NCI-H2196 treated with DMSO at 0.1 percent for 48 hours (cell line): ENCODE results near the gene CDADC1.
"Not testable (repeated sequence)": the region's sequence is repeated elsewhere in the genome, so short reads cannot be mapped to it uniquely, and the experiment has no call there.

ENCODE experiments used
- DNase-seq: peaks from one replicate; lab custom pipeline; 2025; ENCODE audit not compliant: unreplicated experiment; lab: John Stamatoyannopoulos, UW

The CDADC1 gene

DNA sequence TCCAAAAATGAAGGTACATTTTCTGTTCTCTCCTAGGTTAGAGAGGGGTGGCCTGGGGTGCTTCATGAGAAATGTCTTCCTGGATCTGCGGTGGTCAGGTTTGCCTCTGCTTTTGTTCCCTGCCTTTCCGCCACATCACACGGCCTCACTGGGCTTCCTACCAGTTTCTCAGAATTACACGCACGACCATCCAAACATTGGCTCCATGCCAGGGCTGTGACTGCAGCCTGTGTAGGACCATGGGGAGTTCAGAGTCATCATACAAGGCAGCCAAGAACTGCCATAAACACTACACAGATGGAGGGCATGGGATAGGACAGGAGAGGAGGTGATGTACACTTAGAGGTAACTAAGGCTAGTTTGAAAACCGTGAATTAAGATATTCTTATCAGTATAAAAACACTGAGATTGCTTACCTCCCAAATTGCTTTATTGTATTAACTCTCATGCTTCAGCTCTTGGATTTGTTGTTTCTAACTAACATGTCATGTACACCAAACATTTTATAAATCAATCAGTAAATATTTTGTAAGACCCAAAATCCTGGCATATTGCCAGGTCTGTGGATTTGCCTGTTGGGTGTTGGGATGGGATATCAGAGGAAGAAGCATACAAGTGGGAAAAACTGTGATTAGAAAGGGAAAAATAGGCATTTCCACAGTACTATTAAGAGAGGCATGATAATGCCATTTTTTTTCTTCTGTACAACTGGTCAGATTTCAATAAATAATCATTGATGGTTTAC, 45.2 kb downstream of the CDADC1 start:
- DNase-seq: no peak

DNA sequence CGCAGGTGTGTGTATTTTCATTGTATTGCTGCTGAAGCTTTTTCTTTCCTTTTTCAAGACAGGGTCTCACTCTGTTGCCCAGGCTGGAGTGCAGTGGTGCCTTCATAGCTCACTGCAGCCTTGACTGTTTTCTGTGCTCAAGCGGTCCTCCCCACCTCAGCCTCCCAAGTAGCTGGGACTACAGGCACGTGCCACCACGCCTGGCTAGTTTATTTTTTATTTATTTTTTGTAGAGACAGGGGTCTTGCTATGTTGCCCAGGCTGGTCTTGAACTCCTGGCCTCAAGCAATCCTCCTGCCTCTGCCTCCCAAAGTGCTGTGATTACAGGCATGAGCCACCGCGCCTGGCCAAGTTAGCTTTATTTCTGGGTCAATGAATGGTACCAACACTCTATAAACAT, 47.0 kb downstream of the CDADC1 start:
- not testable (repeated sequence) for DNase-seq

DNA sequence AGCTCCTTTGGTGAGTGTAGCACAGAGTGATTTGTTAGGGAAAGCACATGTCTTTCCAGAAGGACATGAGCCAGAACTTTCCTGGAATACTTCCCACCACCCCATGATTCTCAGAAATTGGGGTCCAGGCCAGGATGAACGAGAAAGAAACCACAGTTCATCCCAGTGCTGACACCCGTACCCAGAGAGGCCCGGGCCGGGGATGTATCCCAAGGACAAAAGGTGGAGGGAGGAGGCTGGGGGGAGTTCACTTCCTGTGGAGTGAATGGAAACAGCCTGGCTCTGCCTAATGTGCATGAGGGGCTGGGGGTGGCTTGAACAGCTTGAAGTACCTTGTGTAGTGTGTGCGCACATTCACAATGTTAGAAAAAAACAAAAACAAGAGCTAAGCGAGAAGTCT, 47.5 kb downstream of the CDADC1 start:
- DNase-seq: no peak

DNA sequence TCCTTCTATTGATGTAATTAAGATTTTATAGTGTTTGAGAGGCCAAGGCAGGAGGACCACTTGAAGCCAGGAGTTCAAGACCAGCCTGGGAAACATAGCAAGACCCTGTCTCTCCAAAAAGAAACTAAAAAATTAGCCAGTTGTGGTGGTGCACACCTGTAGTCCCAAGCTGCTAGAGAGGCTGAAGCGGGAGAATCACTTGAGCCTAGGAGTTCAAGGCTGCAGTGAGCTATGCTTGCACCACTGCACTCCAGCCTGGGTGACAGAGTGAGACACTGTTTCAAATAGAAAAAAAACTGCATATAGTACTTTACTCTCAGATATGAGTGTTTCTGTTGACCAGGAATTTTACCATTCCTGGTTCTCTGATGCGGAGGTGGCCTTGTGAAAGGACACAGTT, 48.9 kb downstream of the CDADC1 start:
- DNase-seq: no peak

DNA sequence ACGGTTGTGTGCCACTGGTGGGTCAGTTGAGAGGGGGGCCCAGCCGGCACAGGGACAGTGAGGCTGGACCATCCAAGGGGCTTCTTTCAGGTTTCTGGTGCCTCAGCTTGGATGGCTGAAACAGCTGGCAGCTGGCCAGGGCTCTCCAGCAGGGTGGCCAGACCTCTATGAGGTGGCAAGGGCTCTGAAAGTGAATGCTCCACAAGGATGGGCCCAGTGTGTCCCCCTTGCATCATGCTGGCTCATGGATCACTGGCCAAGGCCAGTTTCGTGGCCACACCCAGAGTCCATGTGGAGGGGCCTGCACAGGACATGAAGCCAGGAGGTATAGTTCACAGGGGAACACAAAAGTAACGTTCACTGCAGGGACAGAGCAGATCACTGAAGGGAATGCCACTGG, 49.6 kb downstream of the CDADC1 start:
- DNase-seq: no peak

DNA sequence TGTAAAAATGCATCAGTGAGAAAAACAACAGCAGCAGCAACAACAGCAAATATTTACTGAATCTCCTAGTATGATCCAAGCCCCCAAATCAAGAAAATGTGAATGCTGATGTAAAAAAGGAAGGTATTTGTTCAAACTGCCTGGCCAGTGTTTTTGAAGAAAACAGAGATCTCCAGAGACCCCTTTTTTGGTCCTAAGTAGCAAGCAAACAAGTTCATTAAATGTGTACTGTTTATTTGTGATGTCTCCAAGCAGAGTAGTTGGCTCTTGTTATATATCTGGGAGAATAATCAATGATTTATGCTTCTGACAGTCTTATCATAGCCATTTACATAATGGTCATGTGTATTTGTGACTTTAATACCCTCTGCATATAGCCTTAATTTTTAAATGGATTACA, 50.7 kb downstream of the CDADC1 start:
- DNase-seq: no peak

DNA sequence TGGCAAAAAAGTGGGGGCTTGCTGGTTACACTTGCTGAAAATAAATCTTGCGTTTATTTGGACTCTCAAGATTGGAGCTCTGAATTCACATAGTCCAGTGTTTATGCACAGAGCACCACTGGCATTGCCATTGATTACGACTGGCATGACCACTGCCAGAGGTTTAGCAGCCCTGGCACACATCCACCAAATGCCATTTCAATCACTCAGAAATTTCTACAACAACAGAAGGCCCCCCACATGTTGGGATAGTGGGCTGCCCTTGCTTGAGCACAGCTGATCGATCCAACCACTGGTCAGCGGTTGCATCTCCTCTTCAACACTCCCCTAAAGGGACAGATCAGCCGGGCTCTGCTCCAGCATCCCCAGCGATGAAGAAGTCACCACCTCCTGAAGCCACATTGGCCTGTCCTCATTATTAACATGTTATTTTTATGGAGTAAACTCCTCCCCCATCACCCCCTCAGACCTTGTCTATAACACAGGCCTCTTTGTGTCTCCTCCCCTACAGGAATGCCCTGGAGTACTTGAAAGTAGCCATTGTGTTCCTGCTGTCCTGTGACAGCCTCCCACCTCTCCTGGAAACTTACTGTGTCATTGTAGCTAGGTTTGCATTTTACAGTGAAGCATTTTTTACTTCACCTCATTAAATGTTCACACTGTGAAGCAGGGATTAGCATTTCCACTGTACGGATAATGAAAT, 51.3 kb downstream of the CDADC1 start:
- no peak for DNase-seq

DNA sequence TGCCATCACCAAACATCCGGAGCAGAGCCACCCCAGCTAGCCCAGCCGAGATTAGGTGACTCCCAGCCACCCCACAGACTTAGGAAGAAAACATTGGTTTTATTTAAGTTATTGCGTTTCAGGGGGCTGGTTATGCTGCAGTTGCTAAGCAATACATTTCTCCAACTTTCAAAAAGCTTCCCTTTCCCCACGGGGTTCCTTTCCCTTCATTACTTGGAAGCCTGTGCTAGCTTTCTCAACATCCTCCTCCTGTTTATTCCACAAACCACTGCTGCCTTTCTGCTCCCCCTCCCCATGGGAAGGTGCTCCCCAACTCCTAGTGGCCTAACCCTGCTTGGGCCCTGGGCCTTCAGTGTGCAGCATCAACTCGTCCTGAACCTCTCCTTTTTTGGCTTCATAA, 52.6 kb downstream of the CDADC1 start:
- DNase-seq: no peak

DNA sequence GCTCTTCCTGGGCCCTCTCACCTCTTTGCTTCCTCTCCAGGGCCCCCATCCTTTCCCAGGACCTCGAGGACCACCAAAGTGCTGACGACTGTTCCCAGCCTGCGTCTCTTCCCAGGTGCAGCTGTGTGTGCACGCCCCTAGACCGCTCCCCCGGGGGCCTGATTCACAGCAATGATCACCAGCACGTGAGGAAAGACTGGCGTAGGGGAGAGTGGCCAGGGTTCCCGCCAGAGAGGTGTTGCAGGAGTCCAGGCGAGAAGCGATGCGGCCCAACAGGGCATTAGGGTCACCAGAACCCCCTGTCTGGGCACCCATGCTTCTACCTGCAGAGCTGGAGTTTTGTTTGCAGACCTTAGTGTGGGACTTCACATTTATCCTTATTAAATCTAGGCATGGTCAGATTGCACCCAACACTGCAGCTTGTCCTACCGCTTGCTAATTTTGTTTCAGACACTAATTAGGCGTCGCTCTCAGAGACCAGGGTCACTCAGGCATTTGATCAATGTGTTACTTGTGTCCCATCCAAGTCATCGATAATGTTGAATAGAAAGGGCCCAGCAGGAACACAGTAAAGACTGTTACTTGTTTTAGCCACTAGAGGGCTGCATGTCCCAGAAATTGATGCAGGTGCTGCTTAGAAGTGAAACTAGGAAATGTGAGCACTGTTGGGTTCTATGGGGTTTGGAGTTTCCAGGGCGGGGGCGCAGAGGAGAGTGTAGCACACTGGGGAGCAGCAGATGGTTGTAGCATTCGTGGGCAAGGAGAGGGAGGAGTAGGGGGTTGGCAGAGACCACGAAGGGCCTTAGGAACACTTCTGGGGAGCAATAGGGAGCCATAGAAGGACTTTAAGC, 53.2 kb downstream of the CDADC1 start:
- peak; percentile 37 for DNase-seq

DNA sequence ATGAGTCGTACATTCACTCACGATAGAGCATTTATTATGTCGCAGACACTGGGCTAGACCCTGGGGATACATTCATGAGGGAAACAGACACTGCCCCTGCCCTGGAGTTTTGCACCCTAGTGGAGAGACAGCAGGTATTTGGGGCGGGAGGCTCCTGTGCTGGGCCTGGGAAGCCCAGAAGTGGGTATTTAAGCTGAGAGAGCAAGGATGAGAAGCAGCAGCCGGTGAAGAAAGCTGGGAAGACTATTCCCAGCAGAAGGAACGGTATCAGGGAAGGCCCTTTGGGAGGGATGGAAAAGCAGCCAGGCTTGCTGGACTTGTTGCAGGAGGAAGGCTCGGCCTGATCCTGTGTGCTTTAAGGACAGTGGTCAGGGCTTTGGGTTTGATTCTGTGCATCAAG, 54.5 kb downstream of the CDADC1 start:
- no peak for DNase-seq

DNA sequence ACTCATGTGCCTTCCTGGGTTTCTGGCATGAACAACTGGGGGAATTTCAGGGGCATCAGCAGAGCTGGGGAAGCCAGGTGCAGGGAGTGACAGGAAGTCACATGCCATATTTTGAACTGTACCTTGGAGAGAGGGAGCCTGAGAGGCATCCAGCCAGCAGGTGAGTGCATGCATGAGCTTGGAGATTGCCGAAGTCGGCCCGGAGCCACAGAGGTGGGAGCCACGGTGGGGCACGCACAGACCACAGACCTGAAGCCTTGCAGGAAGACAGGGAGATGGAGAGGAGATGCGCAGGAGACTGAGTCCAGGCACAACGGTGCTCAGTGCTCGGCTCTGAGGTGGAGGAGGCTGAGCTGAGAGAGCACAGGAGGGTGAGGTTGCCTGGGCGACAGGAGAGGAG, 55.1 kb downstream of the CDADC1 start:
- DNase-seq: no peak

DNA sequence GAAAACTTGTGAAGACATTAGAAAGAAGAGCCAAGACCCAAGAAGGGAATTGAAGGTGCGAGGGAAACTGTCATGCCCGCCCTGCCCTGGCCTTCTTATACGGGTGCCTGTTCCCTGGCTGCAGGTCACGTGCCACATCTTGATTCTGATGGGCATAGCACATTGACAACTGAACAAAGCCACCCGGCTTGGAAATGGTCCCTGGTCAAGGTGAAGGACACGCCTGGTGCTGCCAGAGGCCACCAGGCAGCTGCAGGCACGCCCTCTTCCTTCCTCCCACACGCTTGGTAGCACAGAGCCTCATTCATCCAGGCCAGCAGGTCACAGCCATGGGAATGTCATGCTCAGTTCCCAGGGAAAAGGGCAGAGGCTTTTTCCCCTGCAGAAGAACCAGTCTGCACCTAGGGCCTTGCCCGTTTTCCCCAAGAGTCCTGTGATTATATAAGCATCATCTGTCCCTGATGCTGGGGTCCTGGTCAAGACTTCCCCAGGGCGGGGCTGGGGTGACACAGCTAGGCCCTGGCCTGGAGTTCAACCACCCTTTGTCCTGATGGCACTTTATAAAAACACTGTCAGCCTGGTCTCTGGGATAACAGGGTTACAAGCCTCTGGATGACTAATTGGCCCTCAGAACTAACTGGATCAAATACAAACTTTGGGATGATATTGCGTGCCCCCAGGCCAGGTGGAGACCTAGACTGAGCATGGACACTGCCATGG, 56.0 kb downstream of the CDADC1 start:
- DNase-seq: no peak

DNA sequence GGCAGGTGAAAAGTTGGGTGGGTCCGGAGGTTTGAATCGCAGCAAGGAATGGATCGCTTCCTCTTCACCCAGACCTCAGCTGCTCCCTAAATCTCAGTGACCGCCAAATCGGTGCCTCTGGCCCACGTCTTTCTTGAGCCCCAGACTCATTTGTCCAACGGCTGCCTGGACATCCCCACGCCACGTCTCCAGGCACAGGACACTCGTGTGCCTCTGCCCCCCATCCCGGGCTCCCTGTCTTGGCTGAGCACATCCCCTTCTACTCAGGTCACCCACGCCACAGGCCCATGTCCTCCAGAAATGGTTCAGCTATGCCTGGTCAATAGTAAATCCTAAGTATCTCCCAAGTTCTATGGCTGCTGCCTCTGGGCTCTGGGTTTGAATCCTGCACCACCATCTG, 56.6 kb downstream of the CDADC1 start:
- no peak for DNase-seq

DNA sequence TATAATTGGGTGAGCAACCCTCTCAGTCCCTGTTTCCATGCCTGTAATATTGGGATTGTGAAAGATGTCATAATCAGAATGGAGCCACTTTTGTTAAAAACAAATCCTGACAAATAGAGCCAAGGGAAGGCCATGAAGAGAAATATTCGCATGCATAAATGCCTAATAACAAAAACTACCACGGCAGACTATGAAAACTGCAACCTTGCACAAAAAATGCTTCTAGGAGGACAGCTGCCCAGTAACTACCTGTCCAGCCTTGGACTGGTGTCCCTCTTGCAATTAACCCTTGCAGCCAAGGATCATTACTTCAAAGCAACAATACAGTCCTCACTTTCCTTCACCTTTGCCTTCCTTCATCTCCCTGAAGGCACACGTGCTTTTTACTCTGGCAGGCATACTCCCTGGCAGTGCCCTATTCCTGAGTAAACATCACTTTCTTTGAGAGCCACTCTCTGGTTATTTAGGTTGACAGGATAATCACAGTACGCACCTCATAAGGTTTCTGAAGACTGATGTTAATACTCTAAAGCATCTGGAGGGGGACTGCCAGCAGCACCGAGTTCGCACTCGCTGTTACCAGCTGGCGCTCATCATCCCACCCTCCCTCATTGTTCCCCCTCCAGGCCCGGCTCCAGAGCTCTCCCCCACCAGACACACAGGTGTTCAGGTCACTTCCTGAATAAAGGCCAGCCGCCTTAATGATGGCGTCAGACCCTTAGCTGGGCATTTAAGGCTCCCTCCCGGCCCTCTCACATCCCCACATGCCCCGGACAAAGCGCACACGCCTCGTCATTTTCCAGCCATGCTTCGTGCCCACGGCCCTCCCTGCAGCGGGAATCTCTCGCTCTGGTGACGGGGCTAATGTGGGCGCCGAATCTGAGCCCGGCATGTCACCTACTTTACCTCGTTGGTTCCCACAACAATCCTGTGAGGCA, 57.3 kb downstream of the CDADC1 start:
- DNase-seq: no peak

DNA sequence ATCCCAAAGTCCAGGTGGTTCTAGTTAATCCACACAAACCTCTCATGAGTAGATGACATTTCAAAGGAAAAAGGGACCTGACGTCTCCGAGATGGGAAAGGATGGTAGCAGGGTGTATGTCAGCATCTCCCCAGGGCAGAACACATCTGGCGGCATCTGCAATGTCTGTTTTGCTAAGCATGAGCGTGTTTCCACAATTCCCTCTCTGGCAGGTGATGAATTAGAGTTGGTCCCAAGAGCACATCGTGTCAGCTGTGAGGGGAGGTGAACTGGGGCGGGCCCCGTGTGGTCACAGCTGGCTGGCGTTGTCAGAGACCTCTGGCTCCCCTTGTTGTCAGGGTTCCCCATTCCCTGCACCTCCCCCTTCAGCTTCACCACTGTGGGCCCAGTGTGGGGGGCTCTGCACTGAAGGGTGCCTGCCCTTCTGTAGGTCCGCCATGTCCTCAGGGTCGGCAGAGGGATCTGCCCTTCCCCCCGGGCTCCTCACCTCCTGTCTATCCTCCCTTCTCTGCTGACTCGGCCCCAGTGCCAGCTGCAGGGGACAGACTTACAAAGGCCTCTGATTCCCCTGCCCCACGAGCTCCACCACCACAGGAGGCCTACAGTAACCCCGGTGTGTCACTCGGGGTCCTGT, 58.2 kb downstream of the CDADC1 start:
- no peak for DNase-seq

DNA sequence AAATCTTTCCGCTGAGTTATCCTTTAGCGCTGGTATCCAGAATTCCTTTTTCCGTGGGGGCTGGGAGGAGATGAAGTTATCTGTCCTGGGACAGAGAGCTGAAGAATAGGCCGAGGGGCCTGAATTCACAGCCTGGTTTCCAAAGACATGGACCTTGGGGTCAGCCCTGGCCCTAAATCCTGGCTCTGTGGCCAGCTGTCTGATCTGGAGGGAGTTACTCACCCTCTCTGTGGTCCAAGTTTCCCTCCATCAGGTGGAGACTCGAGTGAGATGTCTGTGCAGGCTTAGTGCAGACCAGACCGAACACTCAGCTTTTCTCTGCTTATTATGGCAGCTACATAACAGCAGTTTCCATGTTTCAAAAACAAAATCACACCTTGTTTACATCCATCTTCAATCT, 59.6 kb downstream of the CDADC1 start:
- no peak for DNase-seq

DNA sequence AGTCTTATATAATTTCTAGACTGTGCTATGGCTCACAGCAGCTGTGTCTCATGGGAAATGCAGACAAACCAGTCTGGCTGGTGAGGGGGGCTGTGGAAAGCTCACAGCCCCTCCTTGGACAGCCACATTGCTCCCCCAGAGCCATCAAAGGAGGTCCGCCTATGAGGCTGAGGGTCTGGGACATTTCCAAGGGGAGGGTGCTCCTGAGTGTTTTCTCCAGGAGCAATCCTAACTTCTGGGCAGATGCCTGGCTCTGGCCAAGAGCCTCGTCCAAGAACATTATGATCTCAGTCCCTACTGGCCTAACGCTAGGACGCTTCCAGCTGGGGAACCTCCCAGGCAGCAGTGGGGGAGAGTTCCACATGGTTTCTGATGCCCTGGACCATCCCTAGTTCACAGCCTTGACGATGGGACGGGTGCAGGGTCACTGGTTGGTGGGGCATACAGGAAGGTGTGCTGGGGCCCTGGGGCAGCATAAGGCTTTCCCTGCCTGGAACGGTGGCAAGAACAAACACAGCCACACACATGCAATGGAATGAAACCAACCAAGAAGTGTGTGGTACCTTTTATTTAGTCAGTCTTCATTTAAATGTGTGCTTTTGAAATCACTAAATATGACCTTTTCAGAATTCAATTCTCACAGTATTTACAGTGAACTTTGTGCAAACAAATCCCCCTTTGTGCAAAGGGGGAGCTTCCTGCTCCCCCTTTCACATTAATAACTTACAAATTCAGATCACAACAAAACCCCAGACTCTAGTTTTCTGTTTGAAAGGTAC, 60.6 kb downstream of the CDADC1 start:
- no peak for DNase-seq

DNA sequence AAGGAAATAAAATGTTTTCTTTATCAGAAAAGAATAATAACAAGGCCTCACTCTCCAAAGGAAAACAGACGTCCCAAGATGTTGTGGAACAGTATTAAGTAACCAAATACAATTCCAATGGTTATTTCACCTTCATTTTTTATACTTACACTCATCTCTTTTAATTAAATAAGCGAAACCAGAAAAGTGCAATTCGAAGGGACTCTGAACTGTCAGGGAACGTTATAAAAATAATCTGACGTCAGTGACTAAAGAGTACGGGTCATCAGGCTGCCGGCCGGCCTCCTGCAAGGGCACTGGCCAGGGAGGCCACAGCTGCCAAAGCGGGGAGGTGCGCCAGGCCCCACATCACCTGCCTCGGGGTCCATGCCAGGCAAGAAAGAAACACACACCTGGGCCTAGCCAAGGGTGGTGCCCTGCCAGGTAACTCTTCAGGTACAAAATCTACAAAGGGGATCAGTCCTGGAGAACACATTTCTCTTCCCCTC, 61.2 kb downstream of the CDADC1 start:
- no peak for DNase-seq

DNA sequence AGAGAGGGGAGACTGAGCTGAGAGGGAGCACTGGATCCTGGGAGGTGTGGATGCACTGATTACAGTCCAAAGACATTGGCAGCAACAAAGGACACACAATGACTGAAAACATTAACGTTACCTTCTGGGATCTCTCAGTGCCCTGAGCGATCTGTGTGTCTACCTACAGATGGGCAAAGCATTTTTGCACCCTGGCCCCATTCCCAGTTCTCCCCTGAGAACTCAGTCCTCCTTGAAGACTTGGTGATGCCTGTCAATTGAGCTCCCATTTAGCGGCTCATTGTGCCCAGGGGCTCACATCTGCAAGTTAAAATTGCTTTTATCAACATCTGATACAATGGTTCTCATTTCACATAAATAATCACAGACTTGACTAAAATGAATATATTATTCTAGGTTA, 62.5 kb downstream of the CDADC1 start:
- no peak for DNase-seq
